Liver (tissue), 9 donors: ENCODE measurements around the gene TSPYL2. TPM values are rescaled to one million over a fixed set of nuclear protein-coding genes. Genes with fewer than 3 reads are reported as not detected.

Experiments
- DNase-seq: peaks from one replicate; pipeline ENCODE4 v3.0.0-alpha.2; 2017; ENCODE audit warnings: low spot score
- H3K27ac ChIP-seq, 2 donors: one replicate each; pipeline ENCODE4 v1.7.0; 2013; ENCODE audit warnings: inconsistent platforms in 2 of 2, low read length in 2 of 2, control low read depth in 1 of 2, low read depth in 1 of 2, mild to moderate bottlenecking in 1 of 2
- H3K27me3 ChIP-seq, 4 donors: one replicate each; pipeline versions ENCODE4 v1.6.1 to v1.7.0; 2013; ENCODE audit warnings: low read length in 3 of 4, inconsistent platforms in 1 of 4, mild to moderate bottlenecking in 1 of 4, moderate library complexity in 1 of 4; ENCODE audit not compliant: control insufficient read depth in 4 of 4, insufficient read depth in 4 of 4
- H3K36me3 ChIP-seq, 4 donors: one replicate each; pipeline versions ENCODE4 v1.6.1 to v1.7.0; 2013; ENCODE audit warnings: low read length in 3 of 4, mild to moderate bottlenecking in 3 of 4, low read depth in 1 of 4, moderate library complexity in 1 of 4; ENCODE audit not compliant: control insufficient read depth in 4 of 4, insufficient read depth in 3 of 4
- H3K4me1 ChIP-seq, 4 donors: one replicate each; pipeline versions ENCODE4 v1.6.1 to v1.7.0; 2013; ENCODE audit warnings: low read length in 3 of 4, mild to moderate bottlenecking in 3 of 4, moderate library complexity in 1 of 4; ENCODE audit not compliant: control insufficient read depth in 4 of 4, insufficient read depth in 4 of 4
- H3K4me3 ChIP-seq, 3 donors: one replicate each; pipeline versions ENCODE4 v1.6.1 to v1.7.0; 2013; ENCODE audit warnings: low read length in 3 of 3, control low read depth in 1 of 3, low read depth in 1 of 3, mild to moderate bottlenecking in 1 of 3
- H3K9ac ChIP-seq, 2 donors: one replicate each; pipeline ENCODE4 v1.7.0; 2013; ENCODE audit warnings: low read length in 2 of 2, mild to moderate bottlenecking in 2 of 2, moderate library complexity in 2 of 2, control low read depth in 1 of 2, low read depth in 1 of 2
- H3K9me3 ChIP-seq, 4 donors: one replicate each; pipeline versions ENCODE4 v1.6.1 to v1.7.0; 2013; ENCODE audit warnings: low read length in 3 of 4; ENCODE audit not compliant: control insufficient read depth in 4 of 4
- EGR1 ChIP-seq, 2 donors: IDR thresholded peaks; 2 replicates each; pipeline ENCODE4 v1.6.1; 2016 to 2018; ENCODE audit warnings: antibody characterized with exemption in 2 of 2, low read depth in 2 of 2
- FOXA1 ChIP-seq: IDR thresholded peaks from 2 replicates; pipeline ENCODE4 v1.6.1; 2016; ENCODE audit warnings: antibody characterized with exemption
- FOXA2 ChIP-seq: IDR thresholded peaks from 2 replicates; pipeline ENCODE4 v1.6.1; 2016; ENCODE audit warnings: antibody characterized with exemption
- GABPA ChIP-seq, 2 donors: IDR thresholded peaks in 1 of 2; conservative IDR thresholded peaks in 1 of 2; 2 replicates each; pipeline ENCODE4 v1.6.1; 2016; ENCODE audit warnings: antibody characterized with exemption in 2 of 2, mild to moderate bottlenecking in 1 of 2, moderate library complexity in 1 of 2
- HNF4A ChIP-seq, 2 donors: conservative IDR thresholded peaks; 2 replicates each; pipeline ENCODE4 v1.6.1; 2016; ENCODE audit warnings: antibody characterized with exemption in 2 of 2, mild to moderate bottlenecking in 2 of 2
- HNF4G ChIP-seq: IDR thresholded peaks from 2 replicates; pipeline ENCODE4 v1.6.1; 2016; ENCODE audit warnings: antibody characterized with exemption
- JUND ChIP-seq, 2 donors: IDR thresholded peaks; 2 replicates each; pipeline ENCODE4 v1.6.1; 2016; ENCODE audit warnings: antibody characterized with exemption in 2 of 2
- NR2F2 ChIP-seq: IDR thresholded peaks from 2 replicates; pipeline ENCODE4 v1.6.1; 2016; ENCODE audit warnings: antibody characterized with exemption
- RAD21 ChIP-seq, 2 donors: IDR thresholded peaks; 2 replicates each; pipeline ENCODE4 v1.6.1; 2016; ENCODE audit warnings: antibody characterized with exemption in 2 of 2, mild to moderate bottlenecking in 2 of 2
- RXRA ChIP-seq, 2 donors: IDR thresholded peaks; 2 replicates each; pipeline ENCODE4 v1.6.1; 2017 to 2018; ENCODE audit warnings: antibody characterized with exemption in 2 of 2, mild to moderate bottlenecking in 1 of 2
- SP1 ChIP-seq: IDR thresholded peaks from 2 replicates; pipeline ENCODE4 v1.6.1; 2018; ENCODE audit warnings: antibody characterized with exemption, mild to moderate bottlenecking
- TAF1 ChIP-seq: conservative IDR thresholded peaks from 2 replicates; pipeline ENCODE4 v1.6.1; 2016; ENCODE audit warnings: antibody characterized with exemption, mild to moderate bottlenecking
- YY1 ChIP-seq: IDR thresholded peaks from 2 replicates; pipeline ENCODE4 v1.6.1; 2016; ENCODE audit warnings: antibody characterized with exemption, mild to moderate bottlenecking
- ZBTB33 ChIP-seq: IDR thresholded peaks from 2 replicates; pipeline ENCODE4 v1.6.1; 2016; ENCODE audit warnings: antibody characterized with exemption
- WGBS: extraction: QIAGEN DNeasy Blood & Tissue Kit; methylation state at CpG from one replicate; pipeline ENCODE4 v1.1.7; 2013; 5-methylcytosine and 5-hydroxymethylcytosine counted together
- polyA plus RNA-seq, 2 donors: library from polyadenylated mRNA; stranded (reverse) in 1 of 2; unstranded in 1 of 2; fragments of 200-250 nt in 1 of 2; fragments of >200 nt in 1 of 2; fragmentation: Nextera tagmentation in 1 of 2; extraction: Ambion mirVana in 1 of 2; gene quantifications; one replicate each; pipeline versions ENCODE4 v1.2.1 to v1.2.3, GENCODE V29; 2013 to 2015
- total RNA-seq, 2 donors: library from RNA; depleted of rRNA; stranded (reverse); fragments of >200 nt; gene quantifications; one replicate each; pipeline ENCODE4 v1.2.3, GENCODE V29; 2014
- TF ChIP-seq, protein P1 (sequence below): fragments of 150-350 bp; IDR thresholded peaks from 2 replicates; pipeline ENCODE4 v1.5.1; 2017; ENCODE audit warnings: improper control_type of control experiment, low read depth, low read length; ENCODE audit not compliant: missing input control
- TF ChIP-seq, protein P2 (sequence below): IDR thresholded peaks from 2 replicates; pipeline ENCODE4 v1.6.1; 2016; ENCODE audit warnings: antibody characterized with exemption
- TF ChIP-seq, protein P3 (sequence below): IDR thresholded peaks from 2 replicates; pipeline ENCODE4 v1.6.1; 2016; ENCODE audit warnings: antibody characterized with exemption, mild to moderate bottlenecking
- TF ChIP-seq, protein P4 (sequence below): IDR thresholded peaks from 2 replicates; pipeline ENCODE4 v1.6.1; 2016; ENCODE audit warnings: antibody characterized with exemption
- donor health status: healthy.
- donor health status: healthy.
- donor health status: healthy.
- donor health status: healthy.
- donor health status: healthy.

Gene TSPYL2
- total and polyA plus RNA-seq, 4 donors, result 2.5 to 8.0 (median 4.8) TPM

DNA sequence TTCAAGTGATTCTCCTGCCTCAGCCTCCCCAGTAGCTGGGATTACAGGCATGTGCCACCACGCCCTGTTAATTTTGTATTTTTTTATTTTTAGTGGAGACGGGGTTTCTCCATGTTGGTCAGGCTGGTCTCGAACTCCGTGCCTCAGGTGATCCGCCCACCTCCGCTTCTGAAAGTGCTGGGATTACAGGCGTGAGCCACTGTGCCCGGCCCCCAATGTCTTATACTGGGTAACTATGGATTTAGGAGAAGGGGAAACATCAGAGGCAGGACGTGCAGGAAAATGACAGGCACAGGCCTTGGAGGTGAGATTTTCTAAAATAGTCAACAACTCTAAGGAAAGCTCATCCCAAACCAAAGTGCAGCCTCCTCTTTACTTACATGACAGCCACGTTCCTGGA is 11.1 kb upstream of the TSPYL2 start:
- no peak overlapping the region for H3K4me3 ChIP-seq
- H3K27me3 ChIP-seq, result no peaks in the 10 kb centered on the region
- peaks cover 2 to 10% (median 5%) of the 10 kb centered on the region in 4 donors for H3K4me1 ChIP-seq
- no peak overlapping the region for H3K27ac ChIP-seq
- WGBS, result 64% methylated on average over 10 of the region's 10 CpGs
- no peaks in the 10 kb centered on the region for H3K9me3 ChIP-seq
- H3K36me3 ChIP-seq, result no peaks in the 10 kb centered on the region
- no peak for DNase-seq
- TF ChIP-seq EGR1 (IDR thresholded peaks at IDR 0.05; ENCODE audit: low read depth in 2 of 2) (no peak), RAD21 (IDR thresholded peaks at IDR 0.05) (no peak), FOXA1 (no peak), RXRA (IDR thresholded peaks at IDR 0.05) (no peak), SP1 (no peak), FOXA2 (no peak), ZBTB33 (no peak), YY1 (no peak), NR2F2 (no peak), GABPA (IDR thresholded peaks at IDR 0.05 in 1 of 2, conservative IDR thresholded peaks at IDR 0.05 in 1 of 2) (no peak), TAF1 (no peak), HNF4A (conservative IDR thresholded peaks at IDR 0.05) (no peak), JUND (IDR thresholded peaks at IDR 0.05) (no peak), HNF4G (no peak)
- TF ChIP-seq, protein P1, sequence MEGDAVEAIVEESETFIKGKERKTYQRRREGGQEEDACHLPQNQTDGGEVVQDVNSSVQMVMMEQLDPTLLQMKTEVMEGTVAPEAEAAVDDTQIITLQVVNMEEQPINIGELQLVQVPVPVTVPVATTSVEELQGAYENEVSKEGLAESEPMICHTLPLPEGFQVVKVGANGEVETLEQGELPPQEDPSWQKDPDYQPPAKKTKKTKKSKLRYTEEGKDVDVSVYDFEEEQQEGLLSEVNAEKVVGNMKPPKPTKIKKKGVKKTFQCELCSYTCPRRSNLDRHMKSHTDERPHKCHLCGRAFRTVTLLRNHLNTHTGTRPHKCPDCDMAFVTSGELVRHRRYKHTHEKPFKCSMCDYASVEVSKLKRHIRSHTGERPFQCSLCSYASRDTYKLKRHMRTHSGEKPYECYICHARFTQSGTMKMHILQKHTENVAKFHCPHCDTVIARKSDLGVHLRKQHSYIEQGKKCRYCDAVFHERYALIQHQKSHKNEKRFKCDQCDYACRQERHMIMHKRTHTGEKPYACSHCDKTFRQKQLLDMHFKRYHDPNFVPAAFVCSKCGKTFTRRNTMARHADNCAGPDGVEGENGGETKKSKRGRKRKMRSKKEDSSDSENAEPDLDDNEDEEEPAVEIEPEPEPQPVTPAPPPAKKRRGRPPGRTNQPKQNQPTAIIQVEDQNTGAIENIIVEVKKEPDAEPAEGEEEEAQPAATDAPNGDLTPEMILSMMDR, result no peak
- H3K9ac ChIP-seq, result no peak overlapping the region

- no peak overlapping the region for H3K27ac ChIP-seq
- peaks cover 0 to under 1% (median 0%) of the 10 kb centered on the region in 4 donors for H3K9me3 ChIP-seq
- TF ChIP-seq RAD21 (IDR thresholded peaks at IDR 0.05) (peak; percentile 84 to 93), ZBTB33 (no peak), FOXA1 (no peak), YY1 (no peak), RXRA (IDR thresholded peaks at IDR 0.05) (peak in 1 of 2 donors; percentile 37), HNF4A (conservative IDR thresholded peaks at IDR 0.05) (peak in 1 of 2 donors; percentile 18), HNF4G (no peak), EGR1 (IDR thresholded peaks at IDR 0.05; ENCODE audit: low read depth in 2 of 2) (no peak), JUND (IDR thresholded peaks at IDR 0.05) (peak in 1 of 2 donors; percentile 64), SP1 (peak; percentile 90)
- TF ChIP-seq, protein P2, sequence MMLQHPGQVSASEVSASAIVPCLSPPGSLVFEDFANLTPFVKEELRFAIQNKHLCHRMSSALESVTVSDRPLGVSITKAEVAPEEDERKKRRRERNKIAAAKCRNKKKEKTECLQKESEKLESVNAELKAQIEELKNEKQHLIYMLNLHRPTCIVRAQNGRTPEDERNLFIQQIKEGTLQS, result no peak
- TF ChIP-seq, protein P1, result peak; percentile 65
- TF ChIP-seq, protein P3, sequence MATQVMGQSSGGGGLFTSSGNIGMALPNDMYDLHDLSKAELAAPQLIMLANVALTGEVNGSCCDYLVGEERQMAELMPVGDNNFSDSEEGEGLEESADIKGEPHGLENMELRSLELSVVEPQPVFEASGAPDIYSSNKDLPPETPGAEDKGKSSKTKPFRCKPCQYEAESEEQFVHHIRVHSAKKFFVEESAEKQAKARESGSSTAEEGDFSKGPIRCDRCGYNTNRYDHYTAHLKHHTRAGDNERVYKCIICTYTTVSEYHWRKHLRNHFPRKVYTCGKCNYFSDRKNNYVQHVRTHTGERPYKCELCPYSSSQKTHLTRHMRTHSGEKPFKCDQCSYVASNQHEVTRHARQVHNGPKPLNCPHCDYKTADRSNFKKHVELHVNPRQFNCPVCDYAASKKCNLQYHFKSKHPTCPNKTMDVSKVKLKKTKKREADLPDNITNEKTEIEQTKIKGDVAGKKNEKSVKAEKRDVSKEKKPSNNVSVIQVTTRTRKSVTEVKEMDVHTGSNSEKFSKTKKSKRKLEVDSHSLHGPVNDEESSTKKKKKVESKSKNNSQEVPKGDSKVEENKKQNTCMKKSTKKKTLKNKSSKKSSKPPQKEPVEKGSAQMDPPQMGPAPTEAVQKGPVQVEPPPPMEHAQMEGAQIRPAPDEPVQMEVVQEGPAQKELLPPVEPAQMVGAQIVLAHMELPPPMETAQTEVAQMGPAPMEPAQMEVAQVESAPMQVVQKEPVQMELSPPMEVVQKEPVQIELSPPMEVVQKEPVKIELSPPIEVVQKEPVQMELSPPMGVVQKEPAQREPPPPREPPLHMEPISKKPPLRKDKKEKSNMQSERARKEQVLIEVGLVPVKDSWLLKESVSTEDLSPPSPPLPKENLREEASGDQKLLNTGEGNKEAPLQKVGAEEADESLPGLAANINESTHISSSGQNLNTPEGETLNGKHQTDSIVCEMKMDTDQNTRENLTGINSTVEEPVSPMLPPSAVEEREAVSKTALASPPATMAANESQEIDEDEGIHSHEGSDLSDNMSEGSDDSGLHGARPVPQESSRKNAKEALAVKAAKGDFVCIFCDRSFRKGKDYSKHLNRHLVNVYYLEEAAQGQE, result no peak
- TF ChIP-seq, protein P4, sequence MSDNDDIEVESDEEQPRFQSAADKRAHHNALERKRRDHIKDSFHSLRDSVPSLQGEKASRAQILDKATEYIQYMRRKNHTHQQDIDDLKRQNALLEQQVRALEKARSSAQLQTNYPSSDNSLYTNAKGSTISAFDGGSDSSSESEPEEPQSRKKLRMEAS, result no peak
- H3K9ac ChIP-seq, result peak overlapping the region; percentile 42 to 47
- 1% methylated on average over 31 of the region's 31 CpGs for WGBS
- peaks cover 2 to 10% (median 5%) of the 10 kb centered on the region in 4 donors for H3K4me1 ChIP-seq
- H3K27me3 ChIP-seq, result no peaks in the 10 kb centered on the region
- H3K4me3 ChIP-seq, result peak overlapping the region in 2 of 3 donors; percentile 41 to 56
- peak; percentile 49 for DNase-seq
- H3K36me3 ChIP-seq, result no peaks in the 10 kb centered on the region
Measured at GRCh38 chrX:53071604-53072417, 10.4 kb upstream of the TSPYL2 start.
